DOHH2 (cell line): ENCODE results near the gene DTNB.

Experiments used
- CTCF ChIP-seq: fragments of 200-600 bp; sonication (generic); IDR thresholded peaks from one replicate; pipeline ENCODE4 v1.5.1; 2014; ENCODE audit warnings: antibody characterized with exemption, mild to moderate bottlenecking, low read depth, low read length; ENCODE audit not compliant: poor library complexity, severe bottlenecking
- EZH2phosphoT487 ChIP-seq: fragments of 200-600 bp; sonication (generic); IDR thresholded peaks from 2 replicates; pipeline ENCODE4 v1.6.1; 2017; ENCODE audit warnings: borderline replicate concordance, mild to moderate bottlenecking, antibody characterized with exemption, low read length, moderate library complexity, mixed read lengths

- no peak for TF ChIP-seq CTCF
- TF ChIP-seq EZH2phosphoT487: no peak
Measured at GRCh38 chr2:25505622-25506021, 167.8 kb downstream of the DTNB start.
